Measurements from ENCODE around the gene EPB41L1.

DNA sequence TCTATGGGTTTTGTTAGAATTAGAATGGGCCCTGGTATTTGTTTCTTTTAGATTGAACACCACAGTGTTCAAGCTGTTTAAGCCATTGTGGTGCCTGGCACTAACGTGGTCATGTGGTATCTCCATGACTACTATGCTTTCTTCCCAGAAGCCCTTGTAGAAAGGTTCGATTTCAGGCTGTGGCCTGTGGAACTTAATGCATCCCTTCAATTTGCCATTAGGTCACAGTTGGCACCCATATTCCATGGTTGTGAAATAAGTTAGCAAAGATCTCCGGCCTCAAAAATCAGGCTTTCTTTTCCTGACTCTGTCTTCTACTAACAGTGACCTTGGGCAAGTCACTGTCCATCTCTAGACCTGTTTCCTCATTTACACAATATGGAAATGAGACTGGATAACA is 50.5 kb downstream of the EPB41L1 start:
- TF ChIP-seq, protein P1, sequence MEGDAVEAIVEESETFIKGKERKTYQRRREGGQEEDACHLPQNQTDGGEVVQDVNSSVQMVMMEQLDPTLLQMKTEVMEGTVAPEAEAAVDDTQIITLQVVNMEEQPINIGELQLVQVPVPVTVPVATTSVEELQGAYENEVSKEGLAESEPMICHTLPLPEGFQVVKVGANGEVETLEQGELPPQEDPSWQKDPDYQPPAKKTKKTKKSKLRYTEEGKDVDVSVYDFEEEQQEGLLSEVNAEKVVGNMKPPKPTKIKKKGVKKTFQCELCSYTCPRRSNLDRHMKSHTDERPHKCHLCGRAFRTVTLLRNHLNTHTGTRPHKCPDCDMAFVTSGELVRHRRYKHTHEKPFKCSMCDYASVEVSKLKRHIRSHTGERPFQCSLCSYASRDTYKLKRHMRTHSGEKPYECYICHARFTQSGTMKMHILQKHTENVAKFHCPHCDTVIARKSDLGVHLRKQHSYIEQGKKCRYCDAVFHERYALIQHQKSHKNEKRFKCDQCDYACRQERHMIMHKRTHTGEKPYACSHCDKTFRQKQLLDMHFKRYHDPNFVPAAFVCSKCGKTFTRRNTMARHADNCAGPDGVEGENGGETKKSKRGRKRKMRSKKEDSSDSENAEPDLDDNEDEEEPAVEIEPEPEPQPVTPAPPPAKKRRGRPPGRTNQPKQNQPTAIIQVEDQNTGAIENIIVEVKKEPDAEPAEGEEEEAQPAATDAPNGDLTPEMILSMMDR (IDR thresholded peaks at IDR 0.05; ENCODE audit: borderline replicate concordance, extremely low read depth, low read length, poor library complexity, severe bottlenecking), result no peak
- TF ChIP-seq EZH2 (IDR thresholded peaks at IDR 0.05; ENCODE audit: borderline replicate concordance, low read depth, low read length, severe bottlenecking), result no peak

All from DND-41 (cell line).